ENCODE results near the gene EP400.

- no peak for TF ChIP-seq CTCF (optimal IDR thresholded peaks at IDR 0.05 in 1 of 3, IDR thresholded peaks at IDR 0.05 in 1 of 3, conservative IDR thresholded peaks at IDR 0.05 in 1 of 3; ENCODE audit: extremely low read depth in 1 of 3, insufficient read depth in 2 of 3, low read length in 3 of 3)
- no peak for TF ChIP-seq EZH2 (IDR thresholded peaks at IDR 0.05; ENCODE audit: low read length)
These were observed 54.1 kb downstream of the EP400 start for GRCh38 chr12:132003846-132004245.
